HepG2 (cell line): ENCODE measurements around the gene OGFR. TPM values are rescaled to one million over a fixed set of nuclear protein-coding genes. Genes with fewer than 3 reads are reported as not detected.

Experiments
- CBX2 ChIP-seq, 2 experiments: fragments of 200-600 bp in 1 of 2; sonication (generic); formaldehyde crosslinking in 1 of 2; IDR thresholded peaks; 2 replicates each; pipeline versions ENCODE4 v1.7.0 to v1.8.1; 2018 to 2022; ENCODE audit warnings: low read depth in 2 of 2, low read length in 1 of 2, mild to moderate bottlenecking in 1 of 2, missing genetic modification reagents in 1 of 2
- CREB1 ChIP-seq, 2 experiments: fragments of 450-650 bp in 1 of 2; IDR thresholded peaks; 2 replicates each; pipeline ENCODE4 v1.6.1; 2016 to 2017; ENCODE audit warnings: control low read depth in 1 of 2, mild to moderate bottlenecking in 1 of 2, missing compliant biosample characterization in 1 of 2, missing genetic modification characterization in 1 of 2
- HNRNPLL ChIP-seq: fragments of 200-400 bp; formaldehyde crosslinking; IDR thresholded peaks from 2 replicates; pipeline ENCODE4 v1.6.1; 2017; ENCODE audit warnings: mild to moderate bottlenecking, low read depth, low read length; ENCODE audit not compliant: poor library complexity, severe bottlenecking
- MAZ ChIP-seq, 2 experiments: sonication (generic) in 1 of 2; formaldehyde crosslinking in 1 of 2; IDR thresholded peaks; 2 replicates each; pipeline versions ENCODE4 v1.5.0 to v1.6.1; 2012 to 2020; ENCODE audit warnings: low read depth in 2 of 2, mild to moderate bottlenecking in 2 of 2, borderline replicate concordance in 1 of 2, improper control_type of control experiment in 1 of 2, low read length in 1 of 2, missing genetic modification reagents in 1 of 2, moderate library complexity in 1 of 2
- MTA3 ChIP-seq: sonication (generic); formaldehyde crosslinking; IDR thresholded peaks from 2 replicates; pipeline ENCODE4 v1.4.0; 2020; ENCODE audit warnings: missing genetic modification reagents
- ZFP36L2 ChIP-seq: sonication (generic); formaldehyde crosslinking; IDR thresholded peaks from 2 replicates; pipeline ENCODE4 v1.4.0; 2020; ENCODE audit warnings: missing genetic modification reagents
- ZNF230 ChIP-seq: sonication (generic); formaldehyde crosslinking; IDR thresholded peaks from 2 replicates; pipeline ENCODE4 v1.4.0; 2020; ENCODE audit warnings: mild to moderate bottlenecking, missing genetic modification reagents
- ZNF558 ChIP-seq: sonication (generic); formaldehyde crosslinking; IDR thresholded peaks from 2 replicates; pipeline ENCODE4 v1.9.0; 2022; ENCODE audit warnings: mild to moderate bottlenecking, missing genetic modification reagents, borderline replicate concordance
- ZNF776 ChIP-seq: sonication (generic); formaldehyde crosslinking; IDR thresholded peaks from 2 replicates; pipeline ENCODE4 v1.4.0; 2020; ENCODE audit warnings: mild to moderate bottlenecking, missing genetic modification reagents
- ZNF788 ChIP-seq: sonication (generic); formaldehyde crosslinking; IDR thresholded peaks from 2 replicates; pipeline ENCODE4 v1.5.0; 2020; ENCODE audit warnings: mild to moderate bottlenecking, missing genetic modification reagents, borderline replicate concordance
- polyA plus RNA-seq, 8 experiments: library from polyadenylated mRNA; depleted of rRNA in 3 of 8; stranded (reverse) in 7 of 8; unstranded in 1 of 8; fragments of >200 nt; fragmentation: Illumina TruSeq in 4 of 8; extraction: Trizol in 4 of 8; gene quantifications; 2 replicates each; pipeline versions ENCODE4 v1.2.1 to v1.2.3, GENCODE V29; 2011 to 2016; ENCODE audit warnings: low read depth in 4 of 8, missing spikeins in 1 of 8, mixed read lengths in 1 of 8; ENCODE audit not compliant: insufficient read depth in 1 of 8
- total RNA-seq, 5 experiments: library from RNA; depleted of rRNA; stranded (reverse); fragments of >200 nt; fragmentation: Illumina TruSeq; extraction: Trizol; gene quantifications; 2 replicates each; pipeline ENCODE4 v1.2.3, GENCODE V29; 2016; ENCODE audit warnings: low read depth in 1 of 5
- TF ChIP-seq, protein P1 (sequence below): sonication (generic); formaldehyde crosslinking; IDR thresholded peaks from 2 replicates; pipeline ENCODE4 v1.4.0; 2020; ENCODE audit warnings: mild to moderate bottlenecking, missing genetic modification reagents
- TF ChIP-seq, protein P2 (sequence below): sonication (generic); formaldehyde crosslinking; IDR thresholded peaks from 2 replicates; pipeline ENCODE4 v1.4.0; 2020; ENCODE audit warnings: mild to moderate bottlenecking, missing genetic modification reagents
- TF ChIP-seq, protein P3 (sequence below): sonication (generic); formaldehyde crosslinking; IDR thresholded peaks from 2 replicates; pipeline ENCODE4 v1.4.0; 2020; ENCODE audit warnings: mild to moderate bottlenecking, low read depth, missing genetic modification reagents
- TF ChIP-seq, protein P4 (sequence below): sonication (generic); formaldehyde crosslinking; IDR thresholded peaks from 2 replicates; pipeline ENCODE4 v1.5.0; 2020; ENCODE audit warnings: missing genetic modification reagents, mild to moderate bottlenecking, borderline replicate concordance

Gene OGFR
- total and polyA plus RNA-seq, 2 of the 13 experiments (the other 11 are each of a cell fraction or from before 2014, with no cell fraction given) = 47.7 to 81.8 TPM

DNA sequence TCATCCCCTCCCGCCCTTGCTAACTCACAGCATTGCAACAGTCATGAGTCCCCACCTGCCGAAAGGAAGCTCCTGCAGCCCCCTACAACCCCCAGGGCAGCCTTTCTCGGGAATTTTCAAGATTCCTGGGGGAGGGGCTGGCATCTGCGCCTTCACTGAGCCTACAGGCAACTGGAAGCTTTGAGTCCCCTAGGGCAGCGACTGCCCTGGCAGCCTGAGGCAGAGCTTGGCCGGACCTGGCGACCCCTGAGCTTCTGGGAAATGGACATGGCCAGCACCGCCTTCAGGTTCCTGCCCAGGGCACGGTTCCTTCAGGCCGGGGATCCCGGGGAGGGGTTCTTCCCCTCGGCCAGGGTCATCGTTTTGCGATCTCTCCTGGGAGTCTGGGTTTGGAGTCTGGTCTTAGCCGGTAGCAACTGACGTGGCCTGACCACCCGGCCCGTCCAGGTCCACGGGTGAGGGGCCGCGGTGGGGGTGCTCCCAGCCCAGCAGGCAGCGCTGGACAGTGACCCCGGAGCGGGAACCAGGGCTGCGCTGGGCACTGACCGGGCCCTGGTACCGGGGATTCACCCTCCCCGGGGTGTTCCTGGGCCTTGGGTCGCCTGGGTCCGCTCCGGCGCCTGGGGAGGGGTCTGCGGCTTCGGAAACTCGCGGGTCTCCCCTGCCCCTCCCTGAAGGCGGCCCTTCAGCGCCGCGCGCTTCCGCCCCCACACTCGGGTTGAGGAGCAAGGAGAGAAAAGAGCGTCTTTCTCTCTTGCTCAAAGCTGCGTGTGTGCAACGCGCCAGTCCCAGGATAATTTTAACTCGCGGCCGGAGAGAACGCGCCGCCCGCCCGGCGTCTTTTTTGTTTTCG, 11.6 kb downstream of the OGFR start (continued):
- TF ChIP-seq ZNF788 (CRISPR knock-in tag) = no peak
- peak; percentile 12 for TF ChIP-seq HNRNPLL
- TF ChIP-seq CREB1 (IDR thresholded peaks at IDR 0.05) = no peak
- no peak for TF ChIP-seq CREB1 (CRISPR knock-in tag; IDR thresholded peaks at IDR 0.05)
- TF ChIP-seq, protein P1, sequence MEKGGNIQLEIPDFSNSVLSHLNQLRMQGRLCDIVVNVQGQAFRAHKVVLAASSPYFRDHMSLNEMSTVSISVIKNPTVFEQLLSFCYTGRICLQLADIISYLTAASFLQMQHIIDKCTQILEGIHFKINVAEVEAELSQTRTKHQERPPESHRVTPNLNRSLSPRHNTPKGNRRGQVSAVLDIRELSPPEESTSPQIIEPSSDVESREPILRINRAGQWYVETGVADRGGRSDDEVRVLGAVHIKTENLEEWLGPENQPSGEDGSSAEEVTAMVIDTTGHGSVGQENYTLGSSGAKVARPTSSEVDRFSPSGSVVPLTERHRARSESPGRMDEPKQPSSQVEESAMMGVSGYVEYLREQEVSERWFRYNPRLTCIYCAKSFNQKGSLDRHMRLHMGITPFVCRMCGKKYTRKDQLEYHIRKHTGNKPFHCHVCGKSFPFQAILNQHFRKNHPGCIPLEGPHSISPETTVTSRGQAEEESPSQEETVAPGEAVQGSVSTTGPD (CRISPR knock-in tag) = no peak
- TF ChIP-seq, protein P2, sequence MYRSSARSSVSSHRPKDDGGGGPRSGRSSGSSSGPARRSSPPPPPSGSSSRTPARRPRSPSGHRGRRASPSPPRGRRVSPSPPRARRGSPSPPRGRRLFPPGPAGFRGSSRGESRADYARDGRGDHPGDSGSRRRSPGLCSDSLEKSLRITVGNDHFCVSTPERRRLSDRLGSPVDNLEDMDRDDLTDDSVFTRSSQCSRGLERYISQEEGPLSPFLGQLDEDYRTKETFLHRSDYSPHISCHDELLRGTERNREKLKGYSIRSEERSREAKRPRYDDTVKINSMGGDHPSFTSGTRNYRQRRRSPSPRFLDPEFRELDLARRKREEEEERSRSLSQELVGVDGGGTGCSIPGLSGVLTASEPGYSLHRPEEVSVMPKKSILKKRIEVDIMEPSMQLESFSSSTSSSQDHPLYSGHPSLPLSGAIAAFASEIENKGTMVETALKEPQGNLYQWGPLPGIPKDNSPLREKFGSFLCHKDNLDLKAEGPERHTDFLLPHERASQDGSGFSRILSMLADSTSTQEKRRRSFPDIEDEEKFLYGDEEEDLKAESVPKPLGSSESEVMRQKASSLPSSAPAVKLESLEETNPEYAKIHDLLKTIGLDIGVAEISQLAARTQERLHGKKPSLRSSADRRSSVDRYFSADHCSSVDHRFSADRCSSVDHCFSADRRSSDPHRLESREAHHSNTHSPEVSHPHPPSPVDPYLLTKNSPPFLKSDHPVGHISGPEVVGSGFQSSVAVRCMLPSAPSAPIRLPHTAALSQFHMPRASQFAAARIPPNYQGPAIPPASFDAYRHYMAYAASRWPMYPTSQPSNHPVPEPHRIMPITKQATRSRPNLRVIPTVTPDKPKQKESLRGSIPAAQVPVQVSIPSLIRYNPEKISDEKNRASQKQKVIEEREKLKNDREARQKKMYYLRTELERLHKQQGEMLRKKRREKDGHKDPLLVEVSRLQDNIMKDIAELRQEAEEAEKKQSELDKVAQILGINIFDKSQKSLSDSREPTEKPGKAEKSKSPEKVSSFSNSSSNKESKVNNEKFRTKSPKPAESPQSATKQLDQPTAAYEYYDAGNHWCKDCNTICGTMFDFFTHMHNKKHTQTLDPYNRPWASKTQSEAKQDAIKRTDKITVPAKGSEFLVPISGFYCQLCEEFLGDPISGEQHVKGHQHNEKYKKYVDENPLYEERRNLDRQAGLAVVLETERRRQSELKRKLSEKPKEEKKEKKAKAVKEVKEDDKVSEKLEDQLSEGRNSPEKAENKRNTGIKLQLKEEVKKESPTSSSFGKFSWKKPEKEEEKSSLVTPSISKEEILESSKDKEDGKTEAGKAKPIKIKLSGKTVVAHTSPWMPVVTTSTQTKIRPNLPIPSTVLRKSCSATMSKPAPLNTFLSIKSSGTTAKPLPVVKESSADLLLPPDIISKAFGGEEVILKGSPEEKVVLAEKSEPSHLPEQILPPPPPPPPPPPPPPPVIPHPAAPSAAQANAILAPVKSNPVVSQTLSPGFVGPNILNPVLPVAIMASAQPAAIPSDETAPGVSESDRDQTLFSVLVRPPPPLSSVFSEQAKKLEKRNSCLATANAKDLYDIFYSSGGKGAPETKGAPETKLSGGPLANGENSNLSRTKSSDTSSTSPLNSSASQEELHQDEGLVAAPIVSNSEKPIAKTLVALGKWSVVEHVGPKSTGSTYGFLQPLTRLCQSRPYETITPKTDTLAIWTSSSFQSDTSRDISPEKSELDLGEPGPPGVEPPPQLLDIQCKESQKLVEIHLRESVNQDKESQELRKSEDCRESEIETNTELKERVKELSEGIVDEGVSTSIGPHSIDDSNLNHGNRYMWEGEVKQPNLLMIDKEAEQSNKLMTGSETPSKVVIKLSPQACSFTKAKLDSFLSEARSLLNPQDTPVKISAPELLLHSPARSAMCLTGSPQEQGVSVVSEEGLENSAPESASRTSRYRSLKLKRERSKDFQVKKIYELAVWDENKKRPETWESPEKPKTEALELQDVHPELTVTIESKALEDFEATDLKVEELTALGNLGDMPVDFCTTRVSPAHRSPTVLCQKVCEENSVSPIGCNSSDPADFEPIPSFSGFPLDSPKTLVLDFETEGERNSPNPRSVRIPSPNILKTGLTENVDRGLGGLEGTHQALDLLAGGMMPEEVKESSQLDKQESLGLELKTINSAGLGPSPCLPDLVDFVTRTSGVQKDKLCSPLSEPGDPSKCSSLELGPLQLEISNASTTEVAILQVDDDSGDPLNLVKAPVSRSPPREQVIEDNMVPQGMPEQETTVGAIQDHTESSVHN = no peak
- TF ChIP-seq CBX2 (IDR thresholded peaks at IDR 0.05; ENCODE audit: low read depth, low read length) = no peak
- TF ChIP-seq CBX2 (CRISPR knock-in tag; IDR thresholded peaks at IDR 0.05; ENCODE audit: low read depth) = no peak
- no peak for TF ChIP-seq ZNF776
- TF ChIP-seq ZFP36L2 (CRISPR knock-in tag) = no peak
- TF ChIP-seq MTA3 = no peak
- no peak; the same call in 1 of the 2 replicates for TF ChIP-seq ZNF558 (CRISPR knock-in tag)
- peak; percentile 63; the same call in 1 of the 2 replicates for TF ChIP-seq MAZ (IDR thresholded peaks at IDR 0.05; ENCODE audit: borderline replicate concordance, low read depth, low read length)
- TF ChIP-seq MAZ (CRISPR knock-in tag; IDR thresholded peaks at IDR 0.05; ENCODE audit: low read depth) = no peak
- TF ChIP-seq, protein P3, sequence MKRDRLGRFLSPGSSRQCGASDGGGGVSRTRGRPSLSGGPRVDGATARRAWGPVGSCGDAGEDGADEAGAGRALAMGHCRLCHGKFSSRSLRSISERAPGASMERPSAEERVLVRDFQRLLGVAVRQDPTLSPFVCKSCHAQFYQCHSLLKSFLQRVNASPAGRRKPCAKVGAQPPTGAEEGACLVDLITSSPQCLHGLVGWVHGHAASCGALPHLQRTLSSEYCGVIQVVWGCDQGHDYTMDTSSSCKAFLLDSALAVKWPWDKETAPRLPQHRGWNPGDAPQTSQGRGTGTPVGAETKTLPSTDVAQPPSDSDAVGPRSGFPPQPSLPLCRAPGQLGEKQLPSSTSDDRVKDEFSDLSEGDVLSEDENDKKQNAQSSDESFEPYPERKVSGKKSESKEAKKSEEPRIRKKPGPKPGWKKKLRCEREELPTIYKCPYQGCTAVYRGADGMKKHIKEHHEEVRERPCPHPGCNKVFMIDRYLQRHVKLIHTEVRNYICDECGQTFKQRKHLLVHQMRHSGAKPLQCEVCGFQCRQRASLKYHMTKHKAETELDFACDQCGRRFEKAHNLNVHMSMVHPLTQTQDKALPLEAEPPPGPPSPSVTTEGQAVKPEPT (CRISPR knock-in tag) = no peak
- TF ChIP-seq, protein P4, sequence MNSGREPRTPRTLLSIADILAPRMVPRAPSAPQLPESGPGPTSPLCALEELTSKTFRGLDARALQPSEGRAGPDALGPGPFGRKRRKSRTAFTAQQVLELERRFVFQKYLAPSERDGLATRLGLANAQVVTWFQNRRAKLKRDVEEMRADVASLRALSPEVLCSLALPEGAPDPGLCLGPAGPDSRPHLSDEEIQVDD (CRISPR knock-in tag) = no peak
- no peak for TF ChIP-seq ZNF230 (CRISPR knock-in tag)
